Activated CD8-positive, alpha-beta memory T cell treated with anti-CD3 and anti-CD28 coated beads, Interleukin-2, amount 50 U/mL, for 24 hours (primary cell): ENCODE measurements around the gene ACSS1.

ENCODE experiments used
- DNase-seq: peaks from one replicate; pipeline ENCODE4 v3.0.0-alpha.2; 2020; ENCODE audit errors: extremely low read depth

ACSS1 gene

DNA sequence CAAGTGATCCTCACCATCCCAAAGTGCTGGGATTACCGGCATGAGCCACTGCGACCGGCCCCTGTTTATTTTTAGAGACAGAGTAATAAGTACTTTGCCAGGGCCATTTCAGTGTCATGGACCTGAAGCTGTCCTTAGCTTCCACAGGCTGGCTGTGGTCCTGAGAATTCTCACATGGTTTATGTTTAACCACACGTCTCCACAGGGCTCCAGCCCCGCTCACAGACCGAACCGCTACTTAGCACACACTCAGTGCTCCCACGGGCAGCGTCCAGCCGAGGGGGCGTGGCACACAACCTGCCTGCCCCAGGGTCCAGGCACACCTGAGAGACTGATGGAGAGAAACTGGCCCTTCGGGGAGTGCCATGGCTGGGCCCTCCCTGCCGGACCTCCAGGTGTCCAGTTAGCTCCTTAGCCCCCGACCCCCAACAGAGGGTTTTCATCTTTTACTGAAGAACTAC lies 11.7 kb downstream of the ACSS1 start:
- DNase-seq, result no peak

- DNase-seq, result no peak
Measured at GRCh38 chr20:25045343-25045712, 12.6 kb downstream of the ACSS1 start.

GRCh38 chr20:25044660-25045342 lies 13.1 kb downstream of the ACSS1 start:
- no peak for DNase-seq

DNA sequence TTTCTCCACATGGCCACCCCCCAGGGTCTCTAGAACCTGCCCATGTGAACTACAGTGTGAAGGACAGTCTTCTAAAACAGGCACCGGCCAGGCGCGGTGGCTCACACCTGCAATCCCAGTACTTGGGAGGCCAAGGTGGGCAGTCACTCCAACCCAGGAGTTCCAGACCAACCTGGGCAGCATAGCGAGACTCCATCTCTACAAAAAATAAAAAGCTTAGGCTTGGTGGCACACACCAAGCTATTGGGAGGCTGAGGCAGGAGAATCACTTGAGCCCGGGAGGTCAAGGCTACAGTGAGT lies 13.7 kb downstream of the ACSS1 start:
- DNase-seq, result no peak

- no peak for DNase-seq
Measured at GRCh38 chr20:25043499-25044260, 14.3 kb downstream of the ACSS1 start.

DNA sequence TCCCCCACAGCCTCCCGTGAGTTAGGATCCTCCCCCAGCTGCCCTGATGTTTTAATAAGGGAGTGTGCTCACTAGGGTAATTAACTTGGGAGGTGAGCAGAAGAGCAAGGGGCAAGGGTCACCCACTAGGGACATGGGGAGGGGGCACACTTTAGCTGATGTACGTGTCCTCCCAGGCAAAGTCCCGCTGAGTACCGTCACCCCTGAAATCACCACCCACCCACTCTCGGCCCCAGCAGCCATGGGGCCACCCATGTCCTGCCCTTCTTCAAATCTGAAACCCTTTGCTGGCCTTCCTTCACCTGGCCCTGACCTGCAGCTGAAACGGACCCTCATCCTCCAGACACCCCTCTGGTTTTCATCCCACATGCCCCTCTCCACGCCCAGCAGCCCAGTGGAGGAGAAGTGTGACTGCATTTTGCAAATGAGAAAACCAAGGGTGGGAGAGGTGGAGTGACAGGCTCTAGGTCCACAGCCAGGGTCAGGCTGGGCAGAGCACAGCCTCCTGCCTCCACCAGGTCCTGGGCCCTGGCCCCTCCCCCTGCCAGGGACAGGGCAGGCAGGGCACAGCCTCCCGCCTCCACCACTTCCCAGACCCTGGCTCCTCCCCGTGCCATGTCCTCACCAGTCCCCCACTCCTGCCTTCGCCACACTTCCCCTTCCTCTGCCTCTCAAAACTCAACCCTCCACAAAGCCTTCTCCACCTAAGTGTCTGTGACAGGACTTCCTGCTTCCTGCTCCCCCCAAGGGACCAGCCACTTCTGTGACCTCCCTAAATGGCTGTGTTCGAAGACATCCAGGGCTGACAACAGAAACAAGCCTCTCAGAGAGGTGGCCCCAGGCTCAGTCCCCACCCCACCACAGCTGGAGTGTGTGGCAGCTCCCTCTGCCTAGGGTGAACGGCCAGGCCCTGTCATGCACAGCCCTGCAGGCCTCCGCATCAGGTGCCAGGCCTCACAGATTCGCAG lies 15.1 kb downstream of the ACSS1 start:
- DNase-seq, result no peak

DNA sequence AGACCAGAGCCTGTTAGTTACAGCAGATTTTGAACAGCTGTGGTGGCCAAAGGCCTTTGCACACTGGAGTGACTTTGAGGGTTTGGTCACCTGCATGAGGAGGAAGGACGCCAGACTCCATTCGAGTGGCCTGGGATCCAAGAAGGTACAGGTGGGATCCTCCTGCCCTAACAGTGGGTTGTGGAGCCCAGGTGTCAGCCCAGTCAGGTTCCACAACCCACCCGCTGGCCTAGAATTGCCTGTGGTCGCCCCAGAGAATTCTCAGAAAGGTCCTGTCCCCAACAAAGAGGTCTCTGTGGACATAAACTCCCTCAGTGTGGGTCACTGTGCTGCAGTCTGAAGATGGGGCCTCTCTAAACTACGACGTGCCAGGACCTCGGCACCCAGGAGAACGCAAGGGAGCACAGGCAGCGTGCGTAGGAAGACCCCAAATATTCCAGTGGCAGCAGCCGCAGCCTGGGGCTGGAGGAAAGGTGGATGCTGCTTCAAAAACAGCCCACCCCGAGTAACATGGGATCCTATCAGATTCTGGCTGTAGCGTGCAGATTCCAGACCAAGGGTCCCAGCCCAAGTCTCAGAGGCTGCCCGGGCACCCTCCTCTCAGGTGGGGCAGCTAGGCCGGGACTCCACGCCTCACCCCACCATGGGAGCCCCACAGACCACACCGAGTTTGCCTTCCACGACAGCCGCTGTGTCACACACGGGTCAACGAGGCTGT lies 16.0 kb downstream of the ACSS1 start:
- no peak for DNase-seq

- no peak for DNase-seq
Measured at GRCh38 chr20:25040438-25040831, 17.5 kb downstream of the ACSS1 start.

DNA sequence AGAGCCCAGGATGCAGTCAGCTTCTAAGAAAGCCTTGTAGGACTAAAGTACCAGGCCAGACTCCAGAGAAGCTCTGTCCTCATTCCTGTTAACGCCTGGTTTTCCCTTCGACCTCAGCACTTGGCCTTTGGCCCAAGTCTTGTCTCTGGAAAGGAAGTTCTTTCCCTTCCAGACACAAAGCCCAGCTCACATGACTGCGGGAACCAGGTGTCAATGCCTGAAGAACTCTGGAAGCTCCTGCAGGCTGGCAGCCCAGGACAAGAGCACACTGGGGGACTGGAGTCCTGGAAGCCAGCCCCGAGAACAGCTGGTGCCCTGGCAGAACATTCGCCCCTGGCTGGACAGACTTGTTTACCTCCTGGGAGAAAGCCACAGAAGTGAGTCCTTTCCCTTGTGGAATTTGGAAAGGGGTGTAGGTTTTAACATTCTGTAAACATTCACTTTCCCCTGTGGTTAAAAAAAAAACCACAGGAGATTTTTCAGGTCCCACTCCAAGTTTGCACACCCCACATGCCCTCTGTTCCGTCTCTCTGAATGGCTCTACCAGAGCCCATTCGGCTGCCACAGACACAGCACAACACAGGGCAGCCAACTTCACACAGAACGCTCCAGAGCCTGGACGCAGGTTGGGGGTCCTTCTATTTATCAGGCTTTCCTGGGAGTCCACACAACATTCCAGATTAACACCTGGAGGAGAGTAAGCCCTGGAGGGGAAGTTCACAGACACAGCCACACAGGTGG lies 18.1 kb downstream of the ACSS1 start:
- no peak for DNase-seq

DNA sequence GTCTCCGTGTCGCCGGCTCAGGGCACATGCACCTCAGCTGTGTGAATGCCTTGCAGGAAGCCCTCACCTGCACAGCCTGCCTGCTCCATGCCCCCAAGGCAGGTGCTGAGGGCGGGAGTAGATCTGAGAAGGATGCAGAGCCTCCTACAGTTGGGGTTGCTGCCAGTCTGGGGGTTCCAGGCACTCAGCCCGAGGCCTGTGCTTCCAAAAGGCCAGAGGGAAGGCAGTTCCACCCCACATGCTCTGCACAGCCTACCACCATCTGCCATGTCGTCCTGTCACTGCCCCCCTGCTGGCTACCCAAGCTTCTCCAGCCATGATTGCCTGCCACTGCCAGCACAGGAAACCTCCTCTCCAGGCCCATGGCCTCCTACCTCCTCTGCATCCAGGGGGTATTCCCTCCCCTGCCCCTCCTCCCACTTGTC lies 19.3 kb downstream of the ACSS1 start:
- DNase-seq, result no peak

DNA sequence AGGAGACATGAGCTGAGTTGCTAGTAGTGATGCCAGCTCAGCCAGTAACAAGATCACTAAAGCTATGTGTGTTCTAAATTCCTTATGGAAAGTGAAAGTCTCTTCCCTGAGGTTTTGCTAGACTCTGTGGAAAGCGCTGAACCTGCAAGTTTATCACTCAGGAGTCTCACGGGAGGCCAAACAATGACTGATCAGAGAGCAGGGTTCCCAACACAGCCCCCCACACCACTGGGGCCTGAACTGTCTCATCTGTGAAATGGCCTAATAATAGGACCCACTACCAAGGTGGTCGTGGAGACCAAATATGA lies 19.9 kb downstream of the ACSS1 start:
- no peak for DNase-seq

DNA sequence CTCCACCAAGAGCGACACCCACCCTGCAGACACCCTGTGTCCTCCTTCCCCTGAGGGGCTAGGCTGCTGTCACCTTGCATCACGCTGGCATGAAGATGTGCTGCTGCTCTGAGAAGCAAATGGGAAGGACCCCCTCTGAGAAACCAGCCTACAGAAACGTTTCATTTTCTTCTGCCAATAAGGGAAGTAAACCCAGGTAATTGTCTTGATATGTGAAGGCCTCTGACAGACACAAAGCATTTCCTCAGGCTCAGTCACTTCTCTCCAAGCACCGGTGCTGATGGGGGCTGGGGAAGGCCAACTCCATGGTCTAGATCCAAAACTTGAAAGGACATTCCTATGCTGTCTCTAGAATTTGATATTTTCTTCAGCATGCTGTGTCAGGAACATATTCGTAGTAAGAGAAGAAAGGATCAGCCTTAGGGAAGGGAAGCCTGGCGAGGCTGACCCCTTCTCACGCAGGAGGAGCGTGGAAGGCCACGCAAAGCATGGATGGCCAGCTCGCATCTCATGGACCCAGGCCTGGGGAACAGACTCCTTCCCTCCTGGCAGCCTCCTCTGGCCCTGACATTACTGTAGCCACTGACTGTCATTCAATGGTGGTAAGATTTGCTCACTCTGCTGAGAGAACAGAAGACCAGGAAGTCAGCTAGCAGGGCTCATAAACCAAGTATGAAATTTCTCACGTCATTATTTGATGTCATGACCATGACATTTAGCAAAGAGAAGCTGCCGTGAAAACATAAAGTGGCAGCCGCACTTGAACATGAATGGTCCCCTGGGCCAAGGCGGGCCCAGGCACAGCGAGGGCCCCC lies 20.4 kb downstream of the ACSS1 start:
- DNase-seq, result no peak

- DNase-seq, result no peak
Measured at GRCh38 chr20:25036331-25036936, 21.5 kb downstream of the ACSS1 start.

DNA sequence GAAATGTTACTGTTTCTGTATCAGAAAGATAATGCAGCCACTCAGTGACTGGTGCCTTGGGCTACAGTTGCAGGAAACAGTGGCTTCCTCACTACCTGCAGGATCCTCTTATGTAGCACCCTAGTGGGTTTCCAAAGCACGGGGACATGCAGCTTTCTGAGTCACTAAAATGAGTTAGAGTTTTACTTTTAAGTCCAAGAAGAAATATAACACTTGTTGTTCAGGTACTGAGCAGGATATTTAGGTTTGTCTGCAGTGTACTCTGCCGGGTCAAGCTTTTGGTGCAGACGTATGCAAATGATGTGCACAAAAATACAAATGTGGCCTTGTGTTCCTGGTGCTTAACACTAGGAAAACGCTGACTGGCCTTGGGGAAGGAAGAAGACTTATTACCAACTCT lies 22.0 kb downstream of the ACSS1 start:
- no peak for DNase-seq

- no peak for DNase-seq
Measured at GRCh38 chr20:25033924-25034300, 24.0 kb downstream of the ACSS1 start.

DNA sequence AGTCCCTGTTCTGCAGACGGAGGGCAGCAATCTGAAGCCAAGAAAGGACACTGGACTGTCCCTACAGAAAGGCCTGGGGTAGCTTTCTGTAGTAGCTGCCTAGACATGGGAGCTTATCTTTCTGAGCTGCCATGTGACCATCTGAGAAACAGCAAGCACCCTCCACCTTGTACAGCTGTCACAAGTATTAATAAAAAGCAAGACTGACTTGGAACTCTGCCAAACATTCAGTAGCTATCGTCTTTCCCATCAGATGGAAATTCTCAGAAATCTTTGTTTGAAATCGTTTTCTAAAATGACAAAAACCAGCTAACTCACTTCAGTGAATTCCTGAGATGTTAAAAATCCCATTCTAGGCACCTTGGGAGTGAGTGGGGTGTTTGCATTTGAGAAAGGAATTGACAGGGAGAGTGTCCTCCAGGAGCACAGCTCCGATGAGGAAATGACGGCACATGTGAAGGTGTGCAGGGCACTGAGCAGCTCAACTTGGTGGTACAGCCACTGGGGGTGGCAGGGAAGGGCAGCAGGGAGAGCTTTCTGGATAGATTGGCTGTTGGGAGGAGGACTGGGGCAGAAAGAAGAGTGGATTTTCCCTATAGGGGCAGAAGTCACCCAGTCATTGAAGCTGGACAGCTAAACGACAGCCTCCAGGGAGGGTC lies 24.5 kb downstream of the ACSS1 start:
- DNase-seq, result no peak

DNA sequence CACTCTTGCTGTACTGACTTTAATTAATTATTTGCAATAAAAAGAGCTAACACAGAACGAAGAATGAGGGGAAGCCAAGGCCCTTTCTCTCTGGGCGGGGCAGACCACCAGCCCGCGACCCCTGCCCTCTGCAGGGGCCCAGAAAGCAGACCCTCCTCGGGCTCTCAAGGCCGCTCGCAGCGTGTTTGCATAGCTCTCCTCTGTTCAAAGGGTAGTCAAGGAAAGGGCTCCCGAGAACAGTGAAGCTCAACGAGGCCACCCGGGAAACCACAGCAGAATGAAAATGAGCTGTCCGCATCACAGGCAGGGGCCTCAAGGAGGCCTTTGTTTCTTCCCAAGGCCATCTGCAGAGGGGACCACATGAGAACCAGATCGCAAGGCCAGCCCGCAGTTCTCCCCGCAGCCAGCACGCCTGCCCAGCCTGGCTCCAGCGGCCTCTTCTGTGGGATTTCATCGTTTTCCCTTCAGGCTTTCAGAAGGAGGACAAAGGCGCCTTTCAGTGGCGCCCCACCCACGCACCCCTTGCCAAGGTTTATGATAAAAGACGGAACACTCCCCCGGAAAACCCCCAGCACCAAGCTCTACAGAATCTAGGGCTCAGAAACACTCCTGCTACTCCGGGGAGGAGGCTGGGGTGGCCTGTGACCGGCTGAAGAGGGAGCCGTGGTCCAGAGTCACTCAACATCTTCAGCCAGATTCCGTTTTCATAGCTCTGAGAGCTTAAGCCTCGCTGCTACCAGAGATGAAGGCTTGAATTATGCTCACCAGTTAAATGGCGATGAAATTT lies 25.3 kb downstream of the ACSS1 start:
- no peak for DNase-seq

- no peak for DNase-seq
Measured at GRCh38 chr20:25032065-25032477, 25.9 kb downstream of the ACSS1 start.

GRCh38 chr20:25031241-25031640 lies 26.7 kb downstream of the ACSS1 start:
- DNase-seq, result no peak
